Measurements from ENCODE around the gene GET4. TPM values are rescaled to one million over a fixed set of nuclear protein-coding genes. Genes with fewer than 3 reads are reported as not detected.

Gene GET4
- total RNA-seq, 4 donors from 2014 or later = 6.1 to 39.4 (median 26.7) TPM

GRCh38 chr7:857661-858060, 18.7 kb upstream of the GET4 start:
- Histone ChIP-seq H3K9me3 (no peaks in the 10 kb centered on the region), H3K4me1 (no peaks in the 10 kb centered on the region), H3K27ac (no peak overlapping the region), H3K36me3 (no peaks in the 10 kb centered on the region), H3K4me3 (no peak overlapping the region), H3K27me3 (no peaks in the 10 kb centered on the region)
- TF ChIP-seq CTCF (IDR thresholded peaks at IDR 0.05) (no peak), POLR2A (IDR thresholded peaks at IDR 0.05) (no peak)
- intact Hi-C loops (cut with DNase I; ENCODE audit: low total_unique reads) = no loop called here
- DNase-seq = no peak

GRCh38 chr7:859359-860030, 16.9 kb upstream of the GET4 start:
- TF ChIP-seq CTCF (IDR thresholded peaks at IDR 0.05) (no peak), POLR2A (IDR thresholded peaks at IDR 0.05) (no peak)
- intact Hi-C loops (cut with DNase I; ENCODE audit: low total_unique reads) = no loop called here
- Histone ChIP-seq H3K4me1 (no peaks in the 10 kb centered on the region), H3K27ac (no peak overlapping the region), H3K36me3 (no peaks in the 10 kb centered on the region), H3K9me3 (no peaks in the 10 kb centered on the region), H3K27me3 (no peaks in the 10 kb centered on the region), H3K4me3 (no peak overlapping the region)
- no peak for DNase-seq

- Histone ChIP-seq H3K36me3 (no peaks in the 10 kb centered on the region), H3K4me3 (no peak overlapping the region), H3K27ac (no peak overlapping the region), H3K4me1 (no peaks in the 10 kb centered on the region), H3K27me3 (no peaks in the 10 kb centered on the region), H3K9me3 (no peaks in the 10 kb centered on the region)
- intact Hi-C loops (cut with DNase I; ENCODE audit: low total_unique reads) = no loop called here
- no peak for DNase-seq
- TF ChIP-seq POLR2A (IDR thresholded peaks at IDR 0.05) = no peak
- no peak for TF ChIP-seq CTCF (IDR thresholded peaks at IDR 0.05)
Measured at GRCh38 chr7:860149-860548, 16.2 kb upstream of the GET4 start.

- no peaks in the 10 kb centered on the region for H3K9me3 ChIP-seq
- H3K4me3 ChIP-seq = no peak overlapping the region
- no peak for DNase-seq
- H3K27ac ChIP-seq = no peak overlapping the region
- intact Hi-C loops (cut with DNase I; ENCODE audit: low total_unique reads) = no loop called here
- no peaks in the 10 kb centered on the region for H3K4me1 ChIP-seq
- TF ChIP-seq POLR2A (IDR thresholded peaks at IDR 0.05) (no peak), CTCF (IDR thresholded peaks at IDR 0.05) (no peak)
- H3K36me3 ChIP-seq = no peaks in the 10 kb centered on the region
- H3K27me3 ChIP-seq = no peaks in the 10 kb centered on the region
Measured at GRCh38 chr7:861222-861621, 15.1 kb upstream of the GET4 start.

GRCh38 chr7:862157-862556, 14.2 kb upstream of the GET4 start:
- DNase-seq = no peak
- intact Hi-C loops (cut with DNase I; ENCODE audit: low total_unique reads) = no loop called here
- H3K27me3 ChIP-seq = no peaks in the 10 kb centered on the region
- no peaks in the 10 kb centered on the region for H3K36me3 ChIP-seq
- TF ChIP-seq POLR2A (IDR thresholded peaks at IDR 0.05) (no peak), CTCF (IDR thresholded peaks at IDR 0.05) (no peak)
- H3K4me3 ChIP-seq = no peak overlapping the region
- peaks cover 3% of the 10 kb centered on the region in 2 donors for H3K4me1 ChIP-seq
- H3K9me3 ChIP-seq = no peaks in the 10 kb centered on the region
- H3K27ac ChIP-seq = no peak overlapping the region
